Loucy (cell line): ENCODE measurements around the gene USP11.

ENCODE experiments used
- H2AFZ ChIP-seq: fragments of 200-600 bp; sonication (generic); 2 replicates; pipeline ENCODE4 v1.6.0; 2016; ENCODE audit warnings: antibody characterized with exemption, mild to moderate bottlenecking, low read length, moderate library complexity
- H3F3A ChIP-seq: fragments of 200-600 bp; 2 replicates; pipeline ENCODE4 v1.6.0; 2016; ENCODE audit warnings: antibody characterized with exemption, low read depth, mild to moderate bottlenecking
- H3K27me3 ChIP-seq: fragments of 200-600 bp; sonication (generic); 2 replicates; pipeline ENCODE4 v1.6.1; 2014; ENCODE audit warnings: low read length, mild to moderate bottlenecking; ENCODE audit not compliant: insufficient read depth, poor library complexity, severe bottlenecking
- H3K36me3 ChIP-seq: fragments of 200-600 bp; sonication (generic); 2 replicates; pipeline ENCODE4 v1.6.1; 2016; ENCODE audit warnings: low read length; ENCODE audit not compliant: insufficient read depth
- H3K4me1 ChIP-seq: fragments of 200-600 bp; sonication (generic); 2 replicates; pipeline ENCODE4 v1.5.1; 2014; ENCODE audit warnings: low read length, mild to moderate bottlenecking; ENCODE audit not compliant: insufficient read depth, poor library complexity, severe bottlenecking
- H3K4me2 ChIP-seq: fragments of 200-600 bp; sonication (generic); 2 replicates; pipeline ENCODE4 v1.6.0; 2014; ENCODE audit warnings: antibody characterized with exemption, low read length, low read depth, mild to moderate bottlenecking; ENCODE audit not compliant: poor library complexity, severe bottlenecking
- H3K4me3 ChIP-seq: fragments of 200-600 bp; sonication (generic); 2 replicates; pipeline ENCODE4 v1.5.1; 2014; ENCODE audit warnings: low read length, mild to moderate bottlenecking, mixed read lengths; ENCODE audit not compliant: poor library complexity, severe bottlenecking
- H3K79me2 ChIP-seq: fragments of 200-600 bp; sonication (generic); 2 replicates; pipeline ENCODE4 v1.6.1; 2014; ENCODE audit warnings: low read length; ENCODE audit not compliant: insufficient read depth
- H3K9ac ChIP-seq: fragments of 200-600 bp; sonication (generic); 2 replicates; pipeline ENCODE4 v1.6.0; 2014; ENCODE audit warnings: mild to moderate bottlenecking, low read depth, low read length, moderate library complexity; ENCODE audit not compliant: poor library complexity, severe bottlenecking
- H3K9me2 ChIP-seq: fragments of 200-600 bp; sonication (generic); replicated peaks from 2 replicates; pipeline ENCODE4 v1.6.1; 2016; ENCODE audit warnings: low read depth, low read length, mixed read lengths
- H3K9me3 ChIP-seq: fragments of 200-600 bp; sonication (generic); 2 replicates; pipeline ENCODE4 v1.6.1; 2014; ENCODE audit warnings: mild to moderate bottlenecking, antibody characterized with exemption, low read length, low read depth; ENCODE audit not compliant: insufficient read depth
- H4K20me1 ChIP-seq: fragments of 200-600 bp; sonication (generic); 2 replicates; pipeline ENCODE4 v1.6.0; 2014; ENCODE audit warnings: antibody characterized with exemption, low read length, mild to moderate bottlenecking; ENCODE audit not compliant: insufficient read depth, poor library complexity, severe bottlenecking
- EZH2phosphoT487 ChIP-seq: fragments of 200-600 bp; IDR thresholded peaks from 2 replicates; pipeline ENCODE4 v1.6.1; 2018; ENCODE audit warnings: antibody characterized with exemption, mild to moderate bottlenecking, moderate library complexity, borderline replicate concordance
- TF ChIP-seq, protein P1 (sequence below): fragments of 200-600 bp; sonication (generic); conservative IDR thresholded peaks from 2 replicates; pipeline ENCODE4 v1.5.1; 2014; ENCODE audit warnings: mild to moderate bottlenecking, antibody characterized with exemption, low read length

USP11 gene

GRCh38 chrX:47296766-47297365 is 64.1 kb downstream of the USP11 start:
- no peak overlapping the region for H3K4me2 ChIP-seq
- H3K4me1 ChIP-seq: no peaks in the 10 kb centered on the region
- H2AFZ ChIP-seq: no peak overlapping the region
- no peaks in the 10 kb centered on the region for H3K27me3 ChIP-seq
- H3K9ac ChIP-seq: no peak overlapping the region
- H3K9me2 ChIP-seq: no peaks in the 10 kb centered on the region
- no peaks in the 10 kb centered on the region for H3K9me3 ChIP-seq
- H3F3A ChIP-seq: no peaks in the 10 kb centered on the region
- no peaks in the 10 kb centered on the region for H3K36me3 ChIP-seq
- no peak for TF ChIP-seq EZH2phosphoT487
- TF ChIP-seq, protein P1, sequence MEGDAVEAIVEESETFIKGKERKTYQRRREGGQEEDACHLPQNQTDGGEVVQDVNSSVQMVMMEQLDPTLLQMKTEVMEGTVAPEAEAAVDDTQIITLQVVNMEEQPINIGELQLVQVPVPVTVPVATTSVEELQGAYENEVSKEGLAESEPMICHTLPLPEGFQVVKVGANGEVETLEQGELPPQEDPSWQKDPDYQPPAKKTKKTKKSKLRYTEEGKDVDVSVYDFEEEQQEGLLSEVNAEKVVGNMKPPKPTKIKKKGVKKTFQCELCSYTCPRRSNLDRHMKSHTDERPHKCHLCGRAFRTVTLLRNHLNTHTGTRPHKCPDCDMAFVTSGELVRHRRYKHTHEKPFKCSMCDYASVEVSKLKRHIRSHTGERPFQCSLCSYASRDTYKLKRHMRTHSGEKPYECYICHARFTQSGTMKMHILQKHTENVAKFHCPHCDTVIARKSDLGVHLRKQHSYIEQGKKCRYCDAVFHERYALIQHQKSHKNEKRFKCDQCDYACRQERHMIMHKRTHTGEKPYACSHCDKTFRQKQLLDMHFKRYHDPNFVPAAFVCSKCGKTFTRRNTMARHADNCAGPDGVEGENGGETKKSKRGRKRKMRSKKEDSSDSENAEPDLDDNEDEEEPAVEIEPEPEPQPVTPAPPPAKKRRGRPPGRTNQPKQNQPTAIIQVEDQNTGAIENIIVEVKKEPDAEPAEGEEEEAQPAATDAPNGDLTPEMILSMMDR: no peak
- H4K20me1 ChIP-seq: no peaks in the 10 kb centered on the region
- H3K4me3 ChIP-seq: no peak overlapping the region
- no peaks in the 10 kb centered on the region for H3K79me2 ChIP-seq

GRCh38 chrX:47297874-47298273 is 65.1 kb downstream of the USP11 start:
- TF ChIP-seq EZH2phosphoT487: no peak
- TF ChIP-seq, protein P1: no peak

More at GRCh38 chrX:47297874-47298273, 65.1 kb downstream of the USP11 start:
- Histone ChIP-seq H2AFZ (no peak overlapping the region), H4K20me1 (no peaks in the 10 kb centered on the region), H3F3A (no peaks in the 10 kb centered on the region), H3K4me2 (no peak overlapping the region), H3K9ac (no peak overlapping the region), H3K9me2 (no peaks in the 10 kb centered on the region), H3K4me3 (no peak overlapping the region), H3K36me3 (no peaks in the 10 kb centered on the region), H3K27me3 (no peaks in the 10 kb centered on the region), H3K79me2 (no peaks in the 10 kb centered on the region), H3K9me3 (no peaks in the 10 kb centered on the region), H3K4me1 (no peaks in the 10 kb centered on the region)
